Left ventricle myocardium superior (tissue), 1 donor: Measurements from ENCODE around the gene CLDN14. TPM values are rescaled to one million over a fixed set of nuclear protein-coding genes. Genes with fewer than 3 reads are reported as not detected.
A peak's percentile ranks its signal among the peaks of the same experiment; 100 is the strongest.
"Not testable (repeated sequence)": the region's sequence is repeated elsewhere in the genome, so short reads cannot be mapped to it uniquely, and the experiment has no call there.

Experiments
- ATAC-seq: fragments of 200-7000 bp; cut with Tn5 transposase; one replicate; pipeline ENCODE4 v1.9.1; 2020; ENCODE audit warnings: mild to moderate bottlenecking, moderate library complexity
- DNase-seq: peaks from one replicate; pipeline ENCODE4 v3.0.0-alpha.2; 2020
- intact Hi-C: fragments of 100-400 bp; cut with micrococcal nuclease; formaldehyde crosslinking; loops from one replicate; pipeline ENCODE4 v1.11.0; 2022
- total RNA-seq: library from RNA; stranded (reverse); fragmentation: NEBNext Ultra II Directional; extraction: Animal tissue kit (Norgen Biotek cat#: 25700); gene quantifications from one replicate; pipeline ENCODE4 v1.2.1, GENCODE V29; 2021
- donor health status: DM: no; HTN: yes; CAD: no; lungs with severe emphysema.

The CLDN14 gene
- total RNA-seq, 1 donor from 2014 or later = not detected

DNA sequence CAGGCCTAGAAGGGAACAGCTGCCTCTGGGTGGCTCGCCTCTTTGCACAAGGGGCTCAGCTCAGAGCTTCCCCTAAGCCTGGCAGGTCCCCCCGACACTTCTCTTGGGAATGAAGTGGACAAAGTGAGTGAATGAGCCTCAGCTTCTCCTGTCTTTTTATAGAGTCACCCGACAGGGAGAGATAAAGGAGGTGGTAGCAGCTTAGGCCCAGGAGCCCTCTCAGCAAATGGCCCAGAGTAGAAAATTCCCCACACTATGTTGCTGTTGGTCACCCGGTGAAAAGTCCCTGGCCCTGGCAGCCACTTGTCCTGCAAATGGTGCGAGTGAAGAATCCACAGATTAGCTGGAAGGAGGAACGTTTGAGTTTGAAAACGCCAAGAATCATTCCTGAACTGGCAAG is 2.4 kb downstream of the CLDN14 start:
- ATAC-seq = peak; percentile 58
- no peak for DNase-seq
- intact Hi-C loops = no loop called here

DNA sequence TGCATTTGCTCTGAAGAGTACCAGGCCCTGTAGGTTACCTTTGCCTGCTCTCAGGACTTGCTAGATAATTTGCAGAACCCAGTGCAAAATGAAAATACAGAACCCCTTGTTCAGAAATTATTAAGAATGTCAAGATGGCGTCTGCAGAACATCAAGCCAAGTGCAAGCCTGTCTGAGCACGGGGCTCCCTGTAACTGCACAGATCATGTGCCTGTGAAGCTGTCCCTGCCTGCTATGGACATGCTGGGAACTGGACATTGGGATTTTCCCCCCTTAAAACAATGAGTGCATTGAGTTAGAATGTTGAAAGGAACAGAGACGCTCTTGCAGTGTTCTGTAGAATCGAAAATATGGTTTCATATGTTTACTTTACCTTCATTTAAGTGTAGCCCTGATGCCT is 2.9 kb downstream of the CLDN14 start:
- peak; percentile 20 for ATAC-seq
- DNase-seq = no peak
- intact Hi-C loops = no loop called here

GRCh38 chr21:36476541-36476940 is 3.4 kb downstream of the CLDN14 start:
- DNase-seq, intact Hi-C loops, ATAC-seq: not testable (repeated sequence)

DNA sequence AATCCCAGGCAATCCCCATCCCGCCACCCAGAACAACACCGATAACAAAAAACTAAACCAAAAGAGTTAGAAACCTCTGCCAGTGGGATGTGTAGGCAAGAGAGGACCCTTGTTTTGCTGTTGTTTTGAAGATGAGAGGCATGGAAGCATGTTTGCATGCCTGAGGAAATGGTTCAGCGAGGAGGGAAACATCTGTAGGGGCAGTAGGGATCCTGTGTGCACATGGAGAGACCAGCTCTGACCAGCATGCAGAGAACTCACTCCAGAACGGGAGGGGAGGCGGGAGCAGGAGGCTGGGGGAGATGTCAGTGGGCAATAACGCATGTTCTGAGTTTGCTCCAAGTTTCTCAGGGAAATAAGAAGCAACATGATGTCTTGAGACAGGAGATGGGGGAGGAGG is 5.3 kb downstream of the CLDN14 start:
- DNase-seq = no peak
- intact Hi-C loops = no loop called here
- no peak for ATAC-seq

- DNase-seq (no peak), ATAC-seq (no peak)
- intact Hi-C loops = no loop called here
These were observed 6.7 kb downstream of the CLDN14 start for GRCh38 chr21:36473203-36473602.

- ATAC-seq (no peak), DNase-seq (no peak)
- intact Hi-C loops = no loop called here
These were observed 7.5 kb downstream of the CLDN14 start for GRCh38 chr21:36472377-36472776.

DNA sequence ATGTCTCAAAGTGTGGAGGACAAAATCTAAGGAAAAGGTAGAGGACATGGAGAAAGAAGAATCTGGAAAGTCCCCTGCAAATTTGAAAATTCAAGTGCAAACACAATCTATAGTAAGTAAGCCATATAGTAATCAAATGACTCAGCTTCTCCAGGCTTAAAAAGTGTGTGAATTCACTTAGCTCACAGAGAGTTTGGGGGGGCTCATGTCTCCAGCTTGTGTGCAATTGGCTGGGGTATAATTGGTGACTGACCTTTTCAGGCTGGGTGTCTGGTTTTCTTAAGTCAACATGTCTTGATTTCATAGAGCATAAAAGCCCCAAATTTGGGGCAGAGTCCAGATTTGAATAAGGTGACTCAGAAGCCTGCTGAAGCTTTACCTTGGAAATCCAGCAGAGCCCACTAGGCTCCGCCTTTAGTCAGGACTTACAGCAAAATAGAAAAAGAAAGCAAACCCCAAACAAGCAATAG is 8.6 kb downstream of the CLDN14 start:
- ATAC-seq (no peak), DNase-seq (no peak)
- intact Hi-C loops = no loop called here

DNA sequence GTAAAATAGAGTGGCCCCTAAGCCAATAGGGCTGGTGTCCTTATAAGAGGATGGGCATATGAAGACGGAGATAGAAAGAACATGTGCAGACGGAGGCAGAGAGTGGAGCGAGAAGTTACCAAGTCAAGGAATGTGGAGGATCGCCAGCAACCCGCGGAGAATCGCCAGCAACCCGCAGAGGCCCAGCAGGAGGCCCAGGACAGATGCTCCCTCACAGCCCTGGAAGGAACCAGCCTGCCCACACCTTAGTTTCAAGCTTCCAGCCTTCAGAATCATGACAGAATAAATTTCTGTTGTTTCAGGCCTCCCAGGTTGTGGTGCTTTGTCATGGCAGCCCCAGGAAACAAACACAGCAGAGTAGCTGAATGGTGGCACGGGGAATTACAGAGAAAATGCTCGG is 9.6 kb downstream of the CLDN14 start:
- DNase-seq (no peak), ATAC-seq (no peak)
- intact Hi-C loops = no loop called here

GRCh38 chr21:36466061-36466511 is 13.8 kb downstream of the CLDN14 start:
- DNase-seq (no peak), ATAC-seq (no peak)
- intact Hi-C loops = no loop called here

DNA sequence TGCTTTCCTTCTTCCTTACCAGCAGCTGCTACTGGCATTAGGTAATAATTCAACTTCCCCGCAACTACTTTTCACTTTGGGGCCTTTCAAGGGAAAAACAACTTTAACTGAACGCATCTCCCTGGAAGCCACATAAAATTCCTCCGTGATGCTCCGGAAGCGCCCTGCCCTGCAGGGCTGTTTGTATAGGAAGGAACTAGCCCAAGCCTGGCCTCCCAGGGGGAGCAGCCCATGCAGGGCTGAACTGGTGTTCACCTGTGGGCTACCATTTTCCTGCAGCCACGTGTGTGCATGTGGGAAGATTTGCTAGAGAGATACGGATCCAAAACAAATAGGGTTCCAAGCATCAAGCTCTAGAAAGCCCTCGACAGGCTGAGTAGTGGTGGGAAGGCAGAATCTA is 14.4 kb downstream of the CLDN14 start:
- no peak for ATAC-seq
- no peak for DNase-seq
- intact Hi-C loops = no loop called here

DNA sequence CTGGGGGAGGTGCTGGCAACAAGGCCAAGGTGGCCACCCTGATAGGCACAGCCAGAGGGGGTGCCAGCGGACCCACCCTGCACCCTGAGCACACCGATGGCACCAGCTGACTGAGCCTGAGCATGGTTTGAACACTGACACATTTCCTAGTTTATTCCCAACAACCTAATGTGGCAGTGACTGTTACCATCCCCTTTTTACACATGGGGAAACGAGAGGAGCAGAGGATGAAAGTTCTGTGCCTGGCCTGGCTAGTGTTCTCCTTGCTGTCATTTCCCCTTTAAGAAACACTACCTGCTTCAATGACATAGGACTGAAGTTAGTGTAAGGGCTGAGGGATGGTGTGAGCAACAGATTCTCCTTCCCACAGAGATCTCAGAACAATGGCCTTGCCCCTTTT is 15.3 kb downstream of the CLDN14 start:
- intact Hi-C loops = no loop called here
- ATAC-seq (no peak), DNase-seq (no peak)

DNA sequence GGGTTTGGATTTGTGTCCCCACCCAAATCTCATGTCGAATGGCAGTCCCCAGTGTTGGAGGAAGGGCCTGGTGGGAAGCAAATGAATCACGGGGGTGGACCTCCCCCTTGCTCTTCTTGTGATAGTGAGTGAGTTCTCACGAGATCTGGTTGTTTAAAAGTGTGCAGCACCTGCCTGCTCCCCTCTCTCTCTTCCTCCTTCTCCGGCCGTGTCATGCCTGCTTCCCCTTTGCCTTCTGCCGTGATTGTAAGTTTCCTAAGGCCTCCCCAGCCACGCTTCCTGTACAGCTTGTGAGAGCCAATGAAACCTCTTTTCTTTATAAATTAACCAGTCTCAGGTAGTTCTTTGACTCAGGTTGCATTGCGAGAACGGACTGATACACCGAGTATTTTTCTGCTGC is 15.9 kb downstream of the CLDN14 start:
- intact Hi-C loops = no loop called here
- DNase-seq = no peak
- no peak for ATAC-seq

DNA sequence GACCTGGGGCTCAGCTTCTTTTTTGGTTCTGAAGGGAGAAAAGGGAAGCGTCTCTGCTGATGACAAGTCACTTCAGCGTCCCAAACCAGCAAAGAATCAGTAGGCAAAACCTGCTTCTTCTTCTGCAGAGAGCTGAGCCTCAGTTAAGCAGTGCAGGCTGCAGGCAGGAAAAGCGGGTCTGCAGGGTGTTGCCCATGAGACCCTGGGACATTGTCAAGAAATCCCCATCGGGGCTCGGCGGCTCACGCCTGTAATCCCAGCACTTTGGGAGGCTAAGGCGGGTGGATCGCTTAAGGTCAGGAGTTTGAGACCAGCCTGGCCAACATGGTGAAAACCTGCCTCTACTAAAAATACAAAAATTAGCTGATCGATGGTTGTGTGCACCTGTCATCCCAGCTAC is 16.7 kb downstream of the CLDN14 start:
- ATAC-seq (no peak), DNase-seq (no peak)
- intact Hi-C loops = no loop called here

DNA sequence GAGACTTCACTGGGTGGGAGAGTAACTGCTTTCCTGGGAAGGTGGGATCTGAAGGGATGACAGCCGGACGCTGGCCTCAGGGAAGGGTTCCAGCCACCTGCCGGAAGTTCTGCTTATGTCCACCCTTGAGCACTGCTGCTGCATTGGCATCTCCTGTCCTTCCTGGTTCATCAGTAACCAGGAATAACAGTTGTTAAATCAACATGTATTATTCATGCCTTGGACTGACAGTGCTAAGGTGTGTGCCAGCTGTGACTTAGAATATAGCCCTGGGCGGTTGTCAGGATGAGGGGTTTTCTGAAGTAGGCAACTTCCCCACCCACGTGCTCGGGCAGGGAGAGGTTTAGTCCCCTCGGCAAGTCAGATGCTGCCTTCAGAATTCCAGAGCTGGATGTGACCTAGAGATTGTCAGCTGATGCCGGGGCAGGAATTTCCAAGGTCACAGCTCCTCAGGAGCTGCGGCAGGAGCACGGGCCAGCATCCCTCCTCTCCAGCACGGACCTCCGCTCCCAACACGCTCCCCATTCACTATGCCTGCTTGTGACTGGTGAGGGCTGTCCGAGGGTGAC is 17.9 kb downstream of the CLDN14 start:
- ATAC-seq (no peak), DNase-seq (no peak)
- intact Hi-C loops = no loop called here

GRCh38 chr21:36461277-36461917 is 18.5 kb downstream of the CLDN14 start:
- intact Hi-C loops = no loop called here
- ATAC-seq (no peak), DNase-seq (no peak)

DNA sequence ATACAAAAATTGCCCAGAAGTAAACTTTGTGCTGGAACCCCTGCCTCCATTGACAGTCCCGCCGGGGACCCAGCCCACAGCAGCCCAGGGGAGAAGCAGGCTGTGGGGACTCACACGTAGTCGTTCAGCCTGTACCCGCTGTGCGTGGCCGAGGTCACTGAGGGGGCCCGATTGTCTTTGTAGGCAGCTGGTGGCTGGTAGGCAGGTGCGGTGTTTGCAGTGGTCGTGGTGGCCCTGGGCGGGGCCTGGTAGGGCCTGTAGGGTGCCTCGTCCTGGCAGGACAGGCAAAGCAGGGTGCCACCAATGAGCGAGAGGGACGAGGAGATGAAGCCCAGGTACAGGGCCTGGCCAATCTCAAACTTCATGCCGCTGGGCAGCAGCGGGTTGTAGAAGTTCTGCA is 19.1 kb downstream of the CLDN14 start:
- no peak for DNase-seq
- intact Hi-C loops = no loop called here
- ATAC-seq = no peak

- ATAC-seq = no peak
These were observed 20.8 kb downstream of the CLDN14 start for GRCh38 chr21:36459098-36459497.

DNA sequence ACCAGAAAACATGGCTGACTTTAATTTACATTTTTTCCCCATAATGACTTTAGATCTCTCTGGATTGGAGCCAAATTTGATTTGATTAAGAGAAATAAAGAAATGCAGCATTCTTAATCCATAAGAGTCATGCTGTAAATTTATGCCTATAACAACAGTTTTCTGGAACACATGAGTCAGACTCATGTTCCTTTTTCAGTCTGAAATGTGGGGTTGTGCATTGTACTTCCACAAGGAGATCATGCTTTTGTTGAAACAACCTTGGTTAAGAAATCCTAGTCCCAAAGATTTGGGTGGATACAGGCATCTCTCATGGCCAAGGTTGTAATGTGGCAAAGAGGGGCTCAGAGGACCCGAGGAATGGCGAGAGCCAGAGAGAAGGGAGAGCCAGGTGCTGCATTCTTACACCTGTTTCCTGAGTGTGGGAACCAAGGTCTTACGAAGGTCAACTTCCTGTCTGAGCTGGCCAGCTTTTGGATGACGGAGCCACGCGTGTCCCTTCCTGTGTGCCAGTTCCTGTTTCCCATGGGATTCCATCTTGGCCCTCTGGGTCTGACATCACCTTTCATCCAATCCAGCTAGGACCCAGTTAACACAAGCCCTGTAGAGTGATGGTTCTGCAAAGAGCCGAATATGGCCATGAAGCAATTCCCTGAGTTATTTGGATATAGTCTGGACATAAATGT is 23.1 kb downstream of the CLDN14 start:
- intact Hi-C loops = no loop called here
- no peak for ATAC-seq
- no peak for DNase-seq

More at GRCh38 chr21:36459098-36459497, 20.8 kb downstream of the CLDN14 start:
- no peak for DNase-seq
- intact Hi-C loops = no loop called here

DNA sequence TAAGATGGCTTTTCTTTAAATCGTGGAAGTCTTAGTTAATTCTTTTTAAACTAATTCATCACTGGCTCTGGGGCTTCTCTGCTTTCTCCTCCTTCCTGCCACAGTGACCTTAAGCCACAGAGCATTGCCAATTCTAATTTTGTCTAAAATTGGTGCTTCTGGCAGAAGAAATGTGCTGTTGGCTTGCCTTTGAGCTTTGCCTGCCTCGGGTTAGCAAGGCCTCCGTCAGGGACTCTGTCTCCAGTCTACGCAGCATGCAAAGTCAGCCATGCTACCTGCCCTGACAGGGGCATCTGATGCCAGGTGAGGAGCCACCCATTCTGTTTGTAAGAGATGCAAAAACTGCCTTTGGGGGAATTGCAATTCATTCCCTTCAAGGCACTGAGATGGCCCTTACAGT is 25.2 kb downstream of the CLDN14 start:
- intact Hi-C loops = no loop called here
- no peak for ATAC-seq

GRCh38 chr21:36454093-36454531 is 25.8 kb downstream of the CLDN14 start:
- DNase-seq = no peak
- intact Hi-C loops = no loop called here
- no peak for ATAC-seq

More for the DNA sequence above, 25.2 kb downstream of the CLDN14 start:
- no peak for DNase-seq
